ENCODE results near the gene NBEAL2.

DNA sequence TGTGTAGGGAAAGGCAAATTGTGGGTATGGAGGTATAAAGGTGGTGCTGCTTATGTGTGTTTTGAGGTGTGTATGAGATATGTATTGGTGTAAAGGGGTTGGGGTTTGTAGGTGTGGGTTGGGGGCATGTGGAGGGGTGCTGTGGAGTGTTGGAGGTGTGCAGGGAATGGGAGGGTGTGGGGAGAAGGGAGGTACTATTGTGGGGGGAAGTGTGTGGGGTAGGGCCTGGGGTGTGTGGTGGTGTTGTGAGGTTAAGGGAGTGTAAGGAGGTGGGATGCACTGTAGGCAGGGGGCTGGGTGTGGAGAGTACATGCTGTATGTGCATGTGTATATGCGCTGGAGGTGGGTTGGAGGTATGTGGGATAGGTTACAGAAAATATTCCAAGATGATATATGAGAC is 18.6 kb upstream of the NBEAL2 start:
- TF ChIP-seq POLR2AphosphoS5 (IDR thresholded peaks at IDR 0.05; ENCODE audit: low read depth, low read length) (no peak), POLR2A (IDR thresholded peaks at IDR 0.05; ENCODE audit: low read depth, low read length) (no peak), TAF1 (IDR thresholded peaks at IDR 0.05; ENCODE audit: borderline replicate concordance, low read depth, low read length) (no peak)

All from GM12892 (cell line).